HEK293 (cell line): ENCODE results near the gene ORC4.

Source experiments
- CTCF ChIA-PET: fragments of 350-600 bp; formaldehyde crosslinking; extraction: SDS; loops from one replicate; lab custom pipeline; 2021; ENCODE audit warnings: antibody characterized with exemption; lab: Yijun Ruan, JAX
- POLR2A ChIA-PET: fragments of 300-600 bp; formaldehyde crosslinking; extraction: SDS; loops from one replicate; lab custom pipeline; 2020; ENCODE audit warnings: antibody characterized with exemption, inconsistent platforms; lab: Yijun Ruan, JAX
- H3K27ac ChIP-seq: fragments of 200-500 bp; sonication (Bioruptor generic); 2 replicates; pipeline ENCODE4 v1.5.1; 2014; ENCODE audit warnings: low read depth, low read length, control low read depth, inconsistent platforms; ENCODE audit errors: extremely low read depth
- H3K36me3 ChIP-seq, 2 experiments: fragments of 200-500 bp in 1 of 2; sonication (Bioruptor generic) in 1 of 2; 1 replicate in 1 of 2; 2 replicates in 1 of 2; pipeline ENCODE4 v1.5.1; 2014 to 2017; ENCODE audit warnings: inconsistent platforms in 2 of 2, low read length in 2 of 2; ENCODE audit not compliant: control insufficient read depth in 2 of 2, insufficient read depth in 1 of 2
- H3K4me1 ChIP-seq: fragments of 200-500 bp; sonication (Bioruptor generic); 2 replicates; pipeline ENCODE4 v1.5.1; 2014; ENCODE audit warnings: mild to moderate bottlenecking, low read length, inconsistent platforms; ENCODE audit not compliant: control insufficient read depth, insufficient read depth
- H3K4me3 ChIP-seq: 2 replicates; pipeline ENCODE4 v1.5.1; 2011; ENCODE audit warnings: low read depth, mild to moderate bottlenecking, control low read depth, low read length, moderate library complexity
- H3K9me3 ChIP-seq: fragments of 200-500 bp; sonication (Bioruptor generic); 2 replicates; pipeline ENCODE4 v1.5.1; 2014; ENCODE audit warnings: low read depth, low read length, inconsistent platforms; ENCODE audit not compliant: control insufficient read depth, insufficient read depth
- IKZF3 ChIP-seq: fragments of 450-650 bp; IDR thresholded peaks from 2 replicates; pipeline ENCODE4 v1.5.0; 2018; ENCODE audit warnings: missing biosample characterization, mild to moderate bottlenecking, missing genetic modification characterization, moderate library complexity
- INSM2 ChIP-seq: fragments of 450-650 bp; formaldehyde crosslinking; IDR thresholded peaks from 2 replicates; pipeline ENCODE4 v1.5.1; 2016; ENCODE audit warnings: missing biosample characterization, missing genetic modification characterization
- KLF1 ChIP-seq: fragments of 450-650 bp; formaldehyde crosslinking; IDR thresholded peaks from 2 replicates; pipeline ENCODE4 v1.5.1; 2016; ENCODE audit warnings: missing biosample characterization, missing genetic modification characterization
- KLF7 ChIP-seq: fragments of 450-650 bp; formaldehyde crosslinking; IDR thresholded peaks from 2 replicates; pipeline ENCODE4 v1.5.1; 2016; ENCODE audit warnings: missing biosample characterization, missing genetic modification characterization, borderline replicate concordance
- SALL2 ChIP-seq: fragments of 450-650 bp; formaldehyde crosslinking; IDR thresholded peaks from 2 replicates; pipeline ENCODE4 v1.5.0; 2017; ENCODE audit warnings: missing biosample characterization, mild to moderate bottlenecking, missing genetic modification characterization, borderline replicate concordance
- SCRT2 ChIP-seq: fragments of 450-650 bp; formaldehyde crosslinking; IDR thresholded peaks from 2 replicates; pipeline ENCODE4 v1.5.1; 2016; ENCODE audit warnings: missing biosample characterization, missing genetic modification characterization
- SETDB1 ChIP-seq: IDR thresholded peaks from one replicate; pipeline ENCODE4 v1.6.1; 2017; ENCODE audit warnings: mild to moderate bottlenecking, low read length, moderate library complexity, mixed read lengths; ENCODE audit not compliant: insufficient read length
- YY1 ChIP-seq: fragments of 450-650 bp; formaldehyde crosslinking; IDR thresholded peaks from 2 replicates; pipeline ENCODE4 v1.5.1; 2018; ENCODE audit warnings: missing biosample characterization, missing genetic modification characterization
- ZFP37 ChIP-seq: fragments of 450-650 bp; formaldehyde crosslinking; IDR thresholded peaks from 2 replicates; pipeline ENCODE4 v1.5.1; 2016; ENCODE audit warnings: missing biosample characterization, missing genetic modification characterization
- ZFP41 ChIP-seq: fragments of 450-650 bp; formaldehyde crosslinking; IDR thresholded peaks from 2 replicates; pipeline ENCODE4 v1.5.1; 2016; ENCODE audit warnings: missing biosample characterization, missing genetic modification characterization, borderline replicate concordance
- ZNF174 ChIP-seq: fragments of 450-650 bp; formaldehyde crosslinking; IDR thresholded peaks from 2 replicates; pipeline ENCODE4 v1.5.0; 2017; ENCODE audit warnings: missing biosample characterization, mild to moderate bottlenecking, missing genetic modification characterization
- ZNF211 ChIP-seq: fragments of 450-650 bp; formaldehyde crosslinking; IDR thresholded peaks from 2 replicates; pipeline ENCODE4 v1.5.1; 2016; ENCODE audit warnings: low read depth, missing biosample characterization, missing genetic modification characterization
- ZNF248 ChIP-seq: fragments of 450-650 bp; formaldehyde crosslinking; IDR thresholded peaks from 2 replicates; pipeline ENCODE4 v1.5.1; 2017; ENCODE audit warnings: missing biosample characterization, missing genetic modification characterization
- ZNF274 ChIP-seq, 2 experiments: fragments of 200-500 bp in 1 of 2; fragments of 450-650 bp in 1 of 2; sonication (Bioruptor generic) in 1 of 2; formaldehyde crosslinking in 1 of 2; IDR thresholded peaks; 2 replicates each; pipeline versions ENCODE4 v1.5.1 to v1.6.1; 2014 to 2016; ENCODE audit warnings: borderline replicate concordance in 1 of 2, inconsistent platforms in 1 of 2, low read length in 1 of 2, missing biosample characterization in 1 of 2, missing genetic modification characterization in 1 of 2
- ZNF280C ChIP-seq: fragments of 450-650 bp; formaldehyde crosslinking; IDR thresholded peaks from 2 replicates; pipeline ENCODE4 v1.5.1; 2016; ENCODE audit warnings: missing biosample characterization, missing genetic modification characterization
- ZNF510 ChIP-seq: fragments of 450-650 bp; formaldehyde crosslinking; IDR thresholded peaks from 2 replicates; pipeline ENCODE4 v1.5.1; 2018; ENCODE audit warnings: mild to moderate bottlenecking, missing genetic modification characterization, missing biosample characterization; ENCODE audit not compliant: insufficient replicate concordance
- ZNF521 ChIP-seq: fragments of 450-650 bp; formaldehyde crosslinking; IDR thresholded peaks from 2 replicates; pipeline ENCODE4 v1.5.1; 2017; ENCODE audit warnings: missing biosample characterization, mild to moderate bottlenecking, missing genetic modification characterization
- ZNF658 ChIP-seq: fragments of 450-650 bp; formaldehyde crosslinking; IDR thresholded peaks from 2 replicates; pipeline ENCODE4; 2016; ENCODE audit warnings: missing biosample characterization, missing genetic modification characterization
- ZSCAN23 ChIP-seq: fragments of 450-650 bp; formaldehyde crosslinking; IDR thresholded peaks from 2 replicates; pipeline ENCODE4 v1.5.1; 2016; ENCODE audit warnings: missing biosample characterization, missing genetic modification characterization
- TF ChIP-seq, protein P1 (sequence below): fragments of 450-650 bp; formaldehyde crosslinking; IDR thresholded peaks from 2 replicates; pipeline ENCODE4 v1.5.0; 2017; ENCODE audit warnings: missing biosample characterization, missing genetic modification characterization, borderline replicate concordance

Gene ORC4

GRCh38 chr2:148020111-148021058 lies at the start of gene ORC4 (continued):
- TF ChIP-seq, protein P1, sequence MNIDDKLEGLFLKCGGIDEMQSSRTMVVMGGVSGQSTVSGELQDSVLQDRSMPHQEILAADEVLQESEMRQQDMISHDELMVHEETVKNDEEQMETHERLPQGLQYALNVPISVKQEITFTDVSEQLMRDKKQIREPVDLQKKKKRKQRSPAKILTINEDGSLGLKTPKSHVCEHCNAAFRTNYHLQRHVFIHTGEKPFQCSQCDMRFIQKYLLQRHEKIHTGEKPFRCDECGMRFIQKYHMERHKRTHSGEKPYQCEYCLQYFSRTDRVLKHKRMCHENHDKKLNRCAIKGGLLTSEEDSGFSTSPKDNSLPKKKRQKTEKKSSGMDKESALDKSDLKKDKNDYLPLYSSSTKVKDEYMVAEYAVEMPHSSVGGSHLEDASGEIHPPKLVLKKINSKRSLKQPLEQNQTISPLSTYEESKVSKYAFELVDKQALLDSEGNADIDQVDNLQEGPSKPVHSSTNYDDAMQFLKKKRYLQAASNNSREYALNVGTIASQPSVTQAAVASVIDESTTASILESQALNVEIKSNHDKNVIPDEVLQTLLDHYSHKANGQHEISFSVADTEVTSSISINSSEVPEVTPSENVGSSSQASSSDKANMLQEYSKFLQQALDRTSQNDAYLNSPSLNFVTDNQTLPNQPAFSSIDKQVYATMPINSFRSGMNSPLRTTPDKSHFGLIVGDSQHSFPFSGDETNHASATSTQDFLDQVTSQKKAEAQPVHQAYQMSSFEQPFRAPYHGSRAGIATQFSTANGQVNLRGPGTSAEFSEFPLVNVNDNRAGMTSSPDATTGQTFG (tag by site-specific recombination): no peak

DNA sequence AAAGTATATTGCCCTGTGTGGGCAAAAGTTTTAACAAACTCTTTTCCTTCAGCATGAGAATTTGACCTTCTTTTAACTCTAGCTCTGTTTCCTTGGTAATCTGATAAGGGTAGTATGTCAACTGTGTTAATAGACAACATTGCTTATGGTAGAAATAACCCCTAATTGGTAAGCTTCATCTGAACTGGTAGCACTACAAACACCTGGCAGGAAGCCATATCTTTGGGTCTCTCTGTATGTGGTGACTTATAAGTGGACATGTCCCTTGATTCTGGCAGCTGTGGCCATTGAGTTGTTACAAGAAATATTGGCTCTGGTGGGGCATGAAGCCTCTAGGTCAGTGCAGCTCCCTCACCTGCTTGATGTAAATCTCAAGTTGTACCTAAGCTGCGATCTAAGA lies 47.3 kb upstream of the ORC4 start:
- CTCF ChIA-PET: no interaction called here

GRCh38 chr2:148065936-148066335 lies 45.4 kb upstream of the ORC4 start:
- POLR2A ChIA-PET: no interaction called here
- H3K4me3 ChIP-seq: no peak overlapping the region
- no peaks in the 10 kb centered on the region for H3K36me3 ChIP-seq
- H3K27ac ChIP-seq: no peak overlapping the region
- H3K9me3 ChIP-seq: no peaks in the 10 kb centered on the region
- 0 out of 2 replicates have a peak, but pooled peaks cover 5% of the 10 kb centered on the region for H3K4me1 ChIP-seq
- no peak for TF ChIP-seq ZFP37
- no peak for TF ChIP-seq ZNF211
- TF ChIP-seq KLF7 (tag by site-specific recombination): no peak
- TF ChIP-seq ZNF658 (tag by site-specific recombination): no peak
- TF ChIP-seq SCRT2 (tag by site-specific recombination): no peak
- TF ChIP-seq INSM2: no peak
- no peak for TF ChIP-seq ZFP41 (tag by site-specific recombination)
- TF ChIP-seq, all 188 proteins: peak for 0
- CTCF ChIA-PET: interaction anchor here (0.6 to 0.7 kb wide), 4 partner anchors 13 to 443 kb away, joined by 3 to 4 read pairs (median 3); no protein-coding TSS in a partner anchor

More for the DNA sequence above, 47.3 kb upstream of the ORC4 start:
- H3K4me3 ChIP-seq: no peak overlapping the region
- POLR2A ChIA-PET: no interaction called here
- no peak for TF ChIP-seq SETDB1
- TF ChIP-seq YY1: no peak
- TF ChIP-seq ZNF510 (tag by site-specific recombination): no peak
- no peak for TF ChIP-seq SALL2 (tag by site-specific recombination)
- no peak for TF ChIP-seq ZNF280C (tag by site-specific recombination)
- no peak for TF ChIP-seq IKZF3 (tag by site-specific recombination)
- TF ChIP-seq KLF1 (tag by site-specific recombination): no peak
- no peak for TF ChIP-seq ZNF248 (tag by site-specific recombination)
- TF ChIP-seq, protein P1 (tag by site-specific recombination): no peak
- no peak for TF ChIP-seq ZSCAN23
- TF ChIP-seq ZNF174: no peak
- TF ChIP-seq ZNF274 (IDR thresholded peaks at IDR 0.05; ENCODE audit: low read length): no peak
- no peak for TF ChIP-seq ZNF274 (tag by site-specific recombination; IDR thresholded peaks at IDR 0.05; ENCODE audit: borderline replicate concordance)
- TF ChIP-seq ZNF521: no peak
- no peak overlapping the region for H3K27ac ChIP-seq
- no peaks in the 10 kb centered on the region for H3K9me3 ChIP-seq
- H3K36me3 ChIP-seq: no peaks in the 10 kb centered on the region
- 0 out of 2 replicates have a peak, but pooled peaks cover 5% of the 10 kb centered on the region for H3K4me1 ChIP-seq
